Natural killer cell (primary cell): Measurements from ENCODE around the gene ABCA8. TPM values are rescaled to one million over a fixed set of nuclear protein-coding genes. Genes with fewer than 3 reads are reported as not detected.

Experiments used
- ATAC-seq, 3 donors: fragments of 150-1000 bp in 2 of 3; fragments of 200-7000 bp in 1 of 3; cut with Tn5 transposase; 1 replicate in 1 of 3; 2 replicates in 2 of 3; pipeline ENCODE4 v1.10.0; 2021; ENCODE audit warnings: mild to moderate bottlenecking in 2 of 3, moderate library complexity in 2 of 3
- DNase-seq, 2 donors: peaks; one replicate each; pipeline versions ENCODE4 v3.0.0 to v3.0.0-alpha.2; 2013 to 2021; ENCODE audit warnings: mixed read lengths in 1 of 2
- H3K27ac ChIP-seq: one replicate; pipeline ENCODE4 v1.5.1; 2013; ENCODE audit warnings: mild to moderate bottlenecking, low read length
- H3K27me3 ChIP-seq: one replicate; pipeline ENCODE4 v1.6.1; 2013; ENCODE audit warnings: low read length; ENCODE audit not compliant: control insufficient read depth, insufficient read depth
- H3K36me3 ChIP-seq: one replicate; pipeline ENCODE4 v1.6.1; 2013; ENCODE audit warnings: low read length; ENCODE audit not compliant: control insufficient read depth, insufficient read depth
- H3K4me1 ChIP-seq: one replicate; pipeline ENCODE4 v1.6.1; 2013; ENCODE audit warnings: low read length; ENCODE audit not compliant: control insufficient read depth, insufficient read depth
- H3K4me3 ChIP-seq: one replicate; pipeline ENCODE4 v1.5.1; 2013; ENCODE audit warnings: low read length
- H3K9me3 ChIP-seq: one replicate; pipeline ENCODE4 v1.6.1; 2013; ENCODE audit warnings: low read length; ENCODE audit not compliant: control insufficient read depth, insufficient read depth
- H3K27ac Mint-ChIP-seq, 2 donors: one replicate each; pipeline ENCODE4 v1.8.0; 2022; ENCODE audit warnings: mild to moderate bottlenecking in 2 of 2, mixed read lengths in 2 of 2, moderate library complexity in 1 of 2
- H3K27me3 Mint-ChIP-seq, 2 donors: one replicate each; pipeline ENCODE4 v1.8.0; 2022; ENCODE audit warnings: low read depth in 2 of 2, mixed read lengths in 2 of 2
- H3K36me3 Mint-ChIP-seq: one replicate; pipeline ENCODE4 v1.8.0; 2022; ENCODE audit warnings: mixed read lengths
- H3K4me1 Mint-ChIP-seq, 2 donors: one replicate each; pipeline ENCODE4 v1.8.0; 2022; ENCODE audit warnings: mixed read lengths in 2 of 2
- H3K4me3 Mint-ChIP-seq: one replicate; pipeline ENCODE4 v1.8.0; 2022; ENCODE audit warnings: mild to moderate bottlenecking, moderate library complexity, mixed read lengths
- H3K9me3 Mint-ChIP-seq, 2 donors: one replicate each; pipeline ENCODE4 v1.8.0; 2022; ENCODE audit warnings: mixed read lengths in 2 of 2
- WGBS: methylation state at CpG from one replicate; pipeline ENCODE4 v1.1.7; 2013; ENCODE audit warnings: missing lambda C conversion rate; ENCODE audit not compliant: insufficient coverage; 5-methylcytosine and 5-hydroxymethylcytosine counted together
- intact Hi-C: fragments of 100-400 bp; cut with micrococcal nuclease; formaldehyde crosslinking; loops from one replicate; pipeline ENCODE4 v1.14.2; 2022
- total RNA-seq, 4 donors: library from RNA; stranded (reverse); fragments of 120-200 nt in 1 of 4; gene quantifications; one replicate each; pipeline versions ENCODE4 v1.2.3 to v1.2.4, GENCODE V29; 2013 to 2022
- TF ChIP-seq, protein P1 (sequence below): fragments of 200-600 bp; IDR thresholded peaks from one replicate; pipeline ENCODE4 v1.8.0; 2022; ENCODE audit warnings: antibody characterized with exemption

ABCA8 gene
- total RNA-seq, 3 donors from 2014 or later (not counting 1 experiment from before 2014, with no cell fraction given): not detected

DNA sequence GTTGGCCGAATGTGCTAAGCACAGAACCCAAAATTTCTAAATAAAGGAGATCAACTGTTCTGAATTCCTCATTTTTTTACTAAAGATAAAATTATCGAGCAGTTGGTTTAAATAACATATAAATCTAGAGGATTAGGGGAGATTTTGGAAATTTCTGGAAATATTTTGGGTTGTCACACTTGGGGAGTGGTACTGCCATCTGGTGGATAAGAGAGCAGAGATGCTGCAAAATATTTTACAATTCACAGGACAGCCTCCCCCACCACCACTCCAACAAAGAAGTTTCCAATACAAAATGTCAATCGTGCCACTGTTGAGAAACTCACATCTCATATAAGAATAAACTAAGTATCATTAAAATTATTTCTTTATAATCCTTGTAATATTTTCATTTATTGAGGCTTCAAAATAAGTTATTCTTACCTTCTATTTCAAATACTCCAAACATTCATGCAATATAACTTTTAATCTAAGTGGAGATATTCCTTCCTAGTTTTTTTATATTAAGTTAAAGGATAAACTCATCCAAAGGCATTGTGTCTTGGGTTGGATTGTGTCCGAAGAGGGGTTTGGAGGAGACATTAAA is 17.0 kb upstream of the ABCA8 start:
- Histone ChIP-seq H3K4me1 (no peaks in the 10 kb centered on the region), H3K27ac (no peak overlapping the region), H3K4me3 (no peak overlapping the region), H3K9me3 (no peaks in the 10 kb centered on the region), H3K36me3 (no peaks in the 10 kb centered on the region), H3K27me3 (no peaks in the 10 kb centered on the region)
- DNase-seq: no peak
- 60% methylated on average over 1 of the region's 4 CpGs for WGBS
- Mint-ChIP-seq H3K36me3 (no peaks in the 10 kb centered on the region), H3K4me1 (no peaks in the 10 kb centered on the region), H3K27me3 (peaks cover 5 to 9% of the 10 kb centered on the region in 2 donors), H3K4me3 (no peak overlapping the region), H3K27ac (no peak overlapping the region), H3K9me3 (peaks cover 2 to 3% of the 10 kb centered on the region in 2 donors)
- no peak for ATAC-seq
- intact Hi-C loops: no loop called here
- TF ChIP-seq, protein P1, sequence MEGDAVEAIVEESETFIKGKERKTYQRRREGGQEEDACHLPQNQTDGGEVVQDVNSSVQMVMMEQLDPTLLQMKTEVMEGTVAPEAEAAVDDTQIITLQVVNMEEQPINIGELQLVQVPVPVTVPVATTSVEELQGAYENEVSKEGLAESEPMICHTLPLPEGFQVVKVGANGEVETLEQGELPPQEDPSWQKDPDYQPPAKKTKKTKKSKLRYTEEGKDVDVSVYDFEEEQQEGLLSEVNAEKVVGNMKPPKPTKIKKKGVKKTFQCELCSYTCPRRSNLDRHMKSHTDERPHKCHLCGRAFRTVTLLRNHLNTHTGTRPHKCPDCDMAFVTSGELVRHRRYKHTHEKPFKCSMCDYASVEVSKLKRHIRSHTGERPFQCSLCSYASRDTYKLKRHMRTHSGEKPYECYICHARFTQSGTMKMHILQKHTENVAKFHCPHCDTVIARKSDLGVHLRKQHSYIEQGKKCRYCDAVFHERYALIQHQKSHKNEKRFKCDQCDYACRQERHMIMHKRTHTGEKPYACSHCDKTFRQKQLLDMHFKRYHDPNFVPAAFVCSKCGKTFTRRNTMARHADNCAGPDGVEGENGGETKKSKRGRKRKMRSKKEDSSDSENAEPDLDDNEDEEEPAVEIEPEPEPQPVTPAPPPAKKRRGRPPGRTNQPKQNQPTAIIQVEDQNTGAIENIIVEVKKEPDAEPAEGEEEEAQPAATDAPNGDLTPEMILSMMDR: peak; percentile 25

DNA sequence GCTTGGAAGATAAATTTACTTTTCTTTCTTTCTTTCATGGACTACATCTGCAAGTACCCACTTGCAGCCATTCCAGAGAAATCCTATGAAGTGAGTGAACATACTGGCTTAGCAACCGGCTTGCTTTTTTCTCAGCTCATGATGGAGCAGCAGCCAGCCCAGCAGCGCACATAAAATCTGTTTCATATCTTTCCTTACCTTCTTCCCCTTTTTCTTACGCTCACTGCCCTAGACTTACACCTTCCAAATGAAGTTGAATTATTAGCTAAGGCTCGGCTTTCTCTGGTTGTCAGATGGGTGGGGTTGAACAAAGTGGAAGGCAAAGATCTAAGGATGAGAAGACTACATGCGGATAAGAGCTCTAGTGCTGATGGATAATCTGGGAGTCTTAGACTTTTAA is 13.9 kb upstream of the ABCA8 start:
- Histone ChIP-seq H3K27ac (no peak overlapping the region), H3K36me3 (no peaks in the 10 kb centered on the region), H3K4me1 (no peaks in the 10 kb centered on the region), H3K9me3 (no peaks in the 10 kb centered on the region), H3K27me3 (no peaks in the 10 kb centered on the region), H3K4me3 (no peak overlapping the region)
- intact Hi-C loops: no loop called here
- H3K4me3 Mint-ChIP-seq: no peak overlapping the region
- ATAC-seq (no peak), DNase-seq (no peak)
- peaks cover 0 to 2% of the 10 kb centered on the region in 2 donors for H3K27me3 Mint-ChIP-seq
- TF ChIP-seq, protein P1: no peak
- no peak overlapping the region for H3K27ac Mint-ChIP-seq
- 43% methylated on average over 5 of the region's 5 CpGs for WGBS
- H3K36me3 Mint-ChIP-seq: no peaks in the 10 kb centered on the region
- no peaks in the 10 kb centered on the region for H3K4me1 Mint-ChIP-seq
- no peaks in the 10 kb centered on the region for H3K9me3 Mint-ChIP-seq

DNA sequence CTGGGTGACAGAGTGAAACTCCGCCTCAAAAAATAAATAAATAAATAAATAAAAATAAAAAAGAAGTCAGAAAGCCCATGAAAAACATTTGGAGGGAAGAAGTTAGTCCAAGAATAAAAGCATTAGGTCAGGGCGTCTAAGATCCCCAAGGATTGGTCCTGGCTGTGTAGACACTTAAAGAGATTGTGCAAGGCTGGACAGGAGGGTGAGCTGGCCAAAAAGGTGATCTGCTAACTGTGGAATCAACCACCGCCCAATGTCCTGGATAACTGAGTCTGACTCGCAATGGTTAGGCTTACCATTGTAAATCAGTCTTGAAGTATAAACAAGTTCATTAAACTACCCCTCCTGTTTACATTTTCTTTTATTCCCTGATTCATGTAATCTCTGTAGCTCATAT is 8.8 kb upstream of the ABCA8 start:
- H3K4me3 Mint-ChIP-seq: no peak overlapping the region
- WGBS: 88% methylated on average over 3 of the region's 4 CpGs

More for the DNA sequence above, 8.8 kb upstream of the ABCA8 start:
- Mint-ChIP-seq H3K27me3 (peaks cover 0 to 2% of the 10 kb centered on the region in 2 donors), H3K27ac (no peak overlapping the region), H3K4me1 (no peaks in the 10 kb centered on the region), H3K36me3 (no peaks in the 10 kb centered on the region), H3K9me3 (no peaks in the 10 kb centered on the region)
- no peak for DNase-seq
- intact Hi-C loops: no loop called here
- TF ChIP-seq, protein P1: no peak
- no peaks in the 10 kb centered on the region for H3K27me3 ChIP-seq
- H3K36me3 ChIP-seq: no peaks in the 10 kb centered on the region
- no peak for ATAC-seq
- H3K4me1 ChIP-seq: no peaks in the 10 kb centered on the region
- H3K27ac ChIP-seq: no peak overlapping the region
- H3K9me3 ChIP-seq: no peaks in the 10 kb centered on the region
- no peak overlapping the region for H3K4me3 ChIP-seq
